ENCODE results near the gene TMF1.
A peak's percentile ranks its signal among the peaks of the same experiment; 100 is the strongest.

TMF1 gene

DNA sequence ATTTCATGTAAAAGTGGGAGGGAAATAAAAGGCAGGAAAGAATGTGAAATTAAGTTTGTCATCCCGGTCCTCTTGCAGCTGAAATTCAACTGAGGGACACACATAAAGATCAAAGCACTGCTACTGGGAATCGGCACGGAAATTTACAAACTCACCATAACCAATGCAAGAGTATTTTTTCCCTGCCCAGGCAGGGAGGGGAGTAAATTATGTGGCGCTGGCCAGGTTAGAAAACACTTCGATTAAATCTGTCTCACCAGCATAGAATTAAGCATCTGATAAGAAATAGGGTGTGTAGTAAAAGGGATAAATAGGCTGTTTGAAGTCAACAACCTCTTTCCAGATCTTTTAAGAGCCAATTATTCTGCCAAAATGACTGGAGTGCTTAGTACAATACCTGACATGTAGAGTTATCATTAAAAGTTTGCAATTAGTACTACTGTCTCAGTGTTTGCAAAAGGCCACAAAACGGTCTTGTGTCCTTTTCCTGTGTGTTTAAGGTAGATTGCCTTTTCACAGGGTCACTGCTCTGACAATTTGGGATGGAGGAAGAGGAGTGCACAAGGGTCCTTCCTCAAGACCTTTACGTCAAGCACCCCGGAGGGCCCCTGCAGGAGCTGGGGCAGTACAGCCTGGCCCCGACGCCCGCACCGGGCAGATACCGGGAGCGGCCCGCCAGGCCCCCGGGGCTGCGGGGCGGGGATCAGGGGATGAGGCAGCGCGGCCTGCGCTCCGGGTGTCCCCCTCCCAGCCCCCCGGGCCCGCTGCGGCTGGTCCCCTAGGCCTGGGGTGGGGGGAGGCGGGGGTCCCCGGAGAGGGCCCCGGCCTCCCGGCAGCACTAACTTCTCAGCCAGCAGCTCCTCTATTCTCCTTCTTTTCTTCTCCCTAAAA is 27.4 kb upstream of the TMF1 start:
- no peak for DNase-seq

DNA sequence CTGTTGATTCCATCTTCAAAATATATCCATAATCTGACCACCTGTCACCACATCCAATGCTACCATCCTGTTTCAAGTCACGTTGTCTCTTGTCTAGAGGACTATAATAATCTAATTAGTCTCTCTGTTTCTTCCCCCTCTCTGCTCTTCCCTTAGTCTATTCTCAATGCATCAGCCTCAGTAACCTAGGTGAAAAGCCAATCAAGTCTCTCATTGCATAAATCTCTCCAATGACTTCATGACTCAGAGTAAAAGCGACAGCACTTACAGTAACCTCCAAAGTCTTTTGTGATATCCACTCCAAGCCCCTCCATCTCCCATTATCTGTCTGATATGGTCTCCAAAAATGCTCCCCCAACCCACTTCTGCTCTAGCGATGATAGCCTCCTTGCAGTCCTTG is 20.8 kb upstream of the TMF1 start:
- no peak for DNase-seq

DNA sequence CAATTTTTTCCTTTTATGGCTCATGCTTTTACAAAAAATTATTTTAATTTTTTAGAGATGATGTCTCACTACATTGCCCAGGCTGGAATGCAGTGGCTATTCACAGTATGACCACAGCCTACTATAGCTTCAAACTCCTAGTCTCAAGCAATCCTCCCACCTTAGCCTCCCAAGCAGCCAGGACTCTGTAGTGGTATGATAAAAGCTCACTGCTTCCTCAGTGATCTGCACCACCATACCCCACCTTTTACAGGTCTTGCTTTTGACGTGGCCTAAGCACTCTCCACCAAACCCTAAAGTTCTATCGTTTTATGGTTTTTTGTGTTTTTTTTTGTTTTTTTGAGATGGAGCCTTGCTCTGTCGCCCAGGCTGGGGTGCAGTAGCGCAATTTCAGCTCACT is 14.0 kb upstream of the TMF1 start:
- no peak for DNase-seq

DNA sequence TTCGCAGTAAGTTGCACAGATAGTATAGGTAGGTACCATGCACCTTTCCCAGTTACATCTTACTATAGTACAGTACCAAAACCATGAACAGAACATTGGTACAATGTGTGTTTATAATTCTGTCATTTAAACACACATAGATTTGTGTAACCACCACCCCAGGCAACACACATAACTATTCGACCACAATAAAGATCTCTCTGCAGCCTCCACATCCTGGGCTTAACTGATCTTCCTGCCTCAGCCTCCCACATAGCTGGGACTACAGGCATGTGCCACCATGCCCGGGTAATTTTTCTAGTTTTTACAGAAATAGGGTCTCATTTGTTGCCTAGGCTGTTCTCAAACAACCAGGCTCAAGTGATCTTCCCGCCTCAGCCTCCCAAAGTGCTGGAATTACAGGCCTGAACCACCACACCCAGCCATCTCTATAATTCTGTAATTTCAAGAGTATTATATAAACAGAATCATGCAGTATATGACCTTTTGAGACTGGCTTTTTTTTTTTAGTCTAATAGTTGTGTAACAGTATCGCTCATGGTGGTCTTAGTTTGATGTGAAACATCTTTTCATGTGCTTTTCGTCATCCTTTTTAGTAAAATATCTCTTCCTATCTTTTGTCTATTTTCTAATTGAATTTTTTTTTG is 13.3 kb upstream of the TMF1 start:
- DNase-seq, result no peak

DNA sequence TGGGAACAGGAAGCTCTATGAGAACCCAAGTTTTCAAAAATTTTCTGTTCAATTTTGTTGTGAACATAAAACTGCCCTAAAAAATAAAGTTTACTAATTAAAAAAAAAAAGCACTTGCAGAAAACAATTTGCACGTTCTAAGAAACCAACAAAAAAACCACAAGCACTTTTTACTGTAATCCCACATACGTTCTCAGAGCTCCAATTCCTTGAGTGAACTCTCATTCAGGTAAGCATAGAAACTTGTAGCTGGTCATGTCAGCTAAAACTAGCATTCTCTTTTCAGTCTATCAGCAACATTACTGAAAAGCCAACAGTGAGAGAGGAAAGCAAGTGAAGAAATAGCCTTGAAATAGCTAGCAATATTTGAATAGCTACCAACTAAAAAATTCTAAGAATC is 11.5 kb upstream of the TMF1 start:
- no peak for DNase-seq

DNA sequence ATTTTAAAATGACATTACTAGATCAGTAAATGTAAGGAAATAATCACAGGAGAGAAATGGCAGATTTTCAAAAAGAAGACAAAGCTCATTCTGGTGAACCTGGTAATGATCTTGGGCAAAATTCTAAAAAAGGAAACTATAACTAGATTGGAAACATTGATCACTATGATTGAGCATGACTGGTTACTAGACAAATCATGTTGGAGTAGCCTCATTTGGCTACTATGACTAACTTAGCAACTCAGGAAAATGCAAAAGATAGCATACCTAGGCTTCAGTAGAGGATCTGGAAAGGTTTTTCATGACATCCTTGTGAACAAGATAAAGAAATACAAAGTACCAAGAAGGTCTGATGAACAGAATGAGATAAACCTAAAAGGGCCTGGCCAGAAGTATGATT is 7.6 kb upstream of the TMF1 start:
- no peak for DNase-seq

DNA sequence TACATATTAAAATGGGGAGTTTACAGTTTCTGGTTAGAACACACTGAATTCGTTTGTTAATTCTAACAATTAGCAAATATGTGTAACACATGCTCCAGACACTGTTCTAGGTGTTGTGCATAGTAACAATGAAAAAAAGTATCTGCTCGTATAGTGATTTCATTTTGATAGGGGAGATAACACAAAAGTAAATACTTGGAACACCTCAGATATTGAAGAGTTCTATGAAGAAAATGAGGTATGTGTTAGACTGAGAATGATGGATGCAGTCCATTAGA is 6.8 kb upstream of the TMF1 start:
- DNase-seq, result no peak

DNA sequence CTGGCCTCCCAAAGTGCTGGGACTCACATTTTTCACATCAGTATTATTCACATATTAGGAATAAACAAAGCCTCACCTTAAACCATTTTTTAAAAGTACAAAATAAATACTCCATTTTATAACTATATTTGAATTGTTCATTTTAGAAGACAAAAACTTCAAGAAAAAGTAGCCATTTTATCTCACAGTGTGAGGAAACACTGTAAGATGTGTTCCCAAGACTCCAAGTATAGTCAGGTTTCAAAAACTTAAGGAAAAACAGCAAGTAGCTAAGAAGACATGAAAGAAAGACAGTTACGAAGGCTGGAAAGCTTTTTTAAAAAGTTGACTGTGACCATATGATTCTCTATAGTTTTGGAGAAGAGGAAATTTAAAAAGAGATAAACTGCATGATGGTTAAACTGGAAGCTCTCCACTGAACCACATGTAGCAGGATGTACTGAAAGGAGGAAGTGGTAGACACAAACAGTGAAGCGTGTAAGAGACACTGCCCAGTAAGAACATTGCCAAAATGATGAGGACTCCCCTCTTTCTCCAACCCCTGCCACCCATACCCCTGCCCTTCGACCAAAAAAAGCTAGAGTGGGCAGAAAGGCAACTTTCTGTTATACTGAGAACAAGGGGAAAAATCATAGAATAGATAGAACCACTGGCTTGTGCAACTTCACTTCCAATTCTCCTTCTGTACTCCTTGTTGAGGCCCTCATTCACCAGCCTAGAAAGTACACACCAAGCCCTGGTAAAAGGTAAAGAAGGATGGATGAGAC is 6.2 kb upstream of the TMF1 start:
- peak; percentile 6 to 20 for DNase-seq

DNA sequence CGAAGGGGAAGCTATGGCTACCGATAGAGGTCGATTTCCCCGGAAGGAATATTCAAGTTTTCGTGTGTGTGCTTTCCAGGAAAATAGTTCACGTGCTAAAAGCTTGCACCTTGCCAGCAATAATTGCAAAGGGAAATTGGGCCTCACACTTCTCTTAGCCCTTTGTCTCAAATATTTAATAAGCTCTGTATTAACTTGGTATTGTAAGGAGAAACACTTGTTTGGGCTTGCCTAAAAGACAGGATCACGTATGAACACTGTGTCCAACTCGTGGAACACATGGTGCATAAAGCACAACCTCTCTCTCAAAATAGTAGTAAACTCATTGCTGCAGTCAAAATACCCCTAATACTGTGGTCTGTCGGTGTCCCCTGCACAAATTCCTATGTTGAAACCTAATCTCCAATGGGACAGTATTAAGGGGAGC is 352 bp upstream of the TMF1 start:
- no peak for DNase-seq

DNA sequence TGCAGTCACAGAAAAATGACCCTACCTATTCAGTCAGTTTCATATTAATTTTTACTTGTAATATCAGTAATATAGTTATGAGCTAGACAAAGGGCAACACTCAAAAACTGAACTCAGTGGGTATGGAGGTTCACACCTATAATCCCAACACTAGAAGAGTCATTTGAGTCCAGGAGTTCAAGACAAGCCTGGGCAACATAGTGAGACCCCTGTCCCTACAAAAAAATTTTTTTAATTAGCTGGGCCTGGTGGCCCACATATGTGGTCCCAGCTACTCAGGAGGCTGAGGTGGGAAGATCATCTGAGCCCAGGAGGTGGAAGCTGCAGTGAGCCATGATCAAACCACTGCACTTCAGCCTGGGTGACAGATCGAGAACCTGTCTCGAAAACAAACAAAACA is 3.1 kb downstream of the TMF1 start:
- no peak for DNase-seq

DNA sequence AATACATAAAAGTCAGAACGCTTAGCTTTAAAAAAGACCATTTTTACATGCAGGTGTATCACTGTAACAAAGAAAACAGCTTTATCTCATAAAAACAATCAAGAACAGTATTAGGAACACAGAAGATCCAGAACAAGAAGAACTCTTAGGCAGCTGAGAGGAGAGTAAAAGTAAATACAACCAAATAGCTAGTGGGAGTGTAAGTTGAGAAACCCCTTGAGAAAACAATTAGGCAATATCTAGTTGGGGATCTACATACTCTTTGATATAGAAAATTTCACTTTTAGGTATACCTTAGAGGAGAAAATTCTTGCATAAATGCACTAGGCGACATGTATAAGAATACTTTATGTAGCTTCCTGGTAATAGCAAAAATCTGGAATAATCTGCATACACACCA is 7.5 kb downstream of the TMF1 start:
- no peak for DNase-seq

DNA sequence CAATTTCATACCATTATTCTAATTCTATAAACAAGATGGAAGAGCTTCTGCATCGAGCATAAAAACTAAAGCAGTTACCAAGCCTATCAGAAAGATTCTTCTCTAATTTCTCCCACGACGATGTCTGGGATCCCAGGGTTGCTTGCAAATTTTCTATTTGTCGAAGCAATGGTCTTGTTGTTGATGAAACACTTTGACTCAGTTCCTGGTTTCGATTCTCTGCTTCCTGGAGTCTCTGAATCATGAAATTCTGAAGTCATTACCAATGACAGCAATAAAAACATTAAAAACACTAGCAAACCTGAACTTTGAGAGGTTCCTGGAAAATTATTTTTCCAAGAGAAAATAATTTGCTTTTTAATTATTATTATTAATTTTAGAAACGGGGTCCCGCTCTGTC is 18.7 kb downstream of the TMF1 start:
- DNase-seq, result peak; percentile 87 to 91

DNA sequence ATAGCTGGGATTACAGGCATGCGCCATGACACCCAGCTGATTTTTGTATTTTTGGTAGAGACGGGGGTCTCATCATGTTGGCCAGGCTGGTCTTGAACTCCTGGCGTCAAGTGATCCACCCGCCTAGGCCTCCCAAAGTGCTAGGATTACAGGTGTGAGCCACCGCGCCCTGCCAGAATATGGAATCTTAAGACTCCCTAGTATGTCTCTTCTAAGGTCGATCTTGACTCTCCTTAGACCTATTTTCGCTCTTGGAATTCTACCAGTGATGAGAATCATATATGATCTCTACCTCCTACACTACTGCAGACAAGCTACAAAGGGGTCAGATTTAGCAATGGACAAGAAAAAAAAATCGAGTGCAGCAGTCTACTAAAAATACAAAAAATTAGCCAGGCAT is 19.4 kb downstream of the TMF1 start:
- DNase-seq, result no peak

DNA sequence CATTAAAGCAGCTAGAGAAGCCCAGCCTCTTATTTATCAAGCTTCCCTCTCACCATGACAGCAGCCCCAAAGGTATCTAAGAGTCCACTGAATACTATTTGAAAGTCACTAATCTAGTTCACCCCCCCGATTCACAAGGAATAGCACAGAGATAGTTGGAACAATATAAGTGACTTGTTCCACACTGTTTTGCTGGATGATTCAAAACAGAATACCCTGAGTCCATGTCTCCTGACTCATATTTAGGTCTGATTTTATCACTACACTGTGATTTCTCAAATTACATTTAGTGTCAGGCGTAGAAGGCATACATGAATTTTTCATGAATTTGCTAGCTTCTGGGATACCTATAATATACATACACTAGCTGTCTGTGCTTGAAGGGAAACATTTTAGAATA is 20.0 kb downstream of the TMF1 start:
- no peak for DNase-seq

DNA sequence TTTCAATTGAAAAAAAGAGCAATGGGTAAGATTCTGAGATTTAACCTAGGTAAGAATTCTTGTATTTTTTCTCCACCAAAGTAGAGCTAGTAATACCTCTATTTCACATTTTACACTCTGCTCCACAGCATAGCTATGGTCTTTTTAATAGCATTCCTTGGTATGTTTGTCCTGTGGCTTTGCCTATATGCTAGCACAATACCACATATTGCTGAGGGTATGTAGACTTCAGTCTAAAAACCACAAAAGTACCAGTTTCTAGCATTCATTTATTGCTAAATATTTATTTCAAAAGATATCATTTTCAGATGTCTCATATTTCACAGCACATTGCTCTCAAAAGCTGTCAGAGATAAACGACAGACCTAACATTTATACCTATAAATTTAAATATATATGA is 20.5 kb downstream of the TMF1 start:
- DNase-seq, result no peak

DNA sequence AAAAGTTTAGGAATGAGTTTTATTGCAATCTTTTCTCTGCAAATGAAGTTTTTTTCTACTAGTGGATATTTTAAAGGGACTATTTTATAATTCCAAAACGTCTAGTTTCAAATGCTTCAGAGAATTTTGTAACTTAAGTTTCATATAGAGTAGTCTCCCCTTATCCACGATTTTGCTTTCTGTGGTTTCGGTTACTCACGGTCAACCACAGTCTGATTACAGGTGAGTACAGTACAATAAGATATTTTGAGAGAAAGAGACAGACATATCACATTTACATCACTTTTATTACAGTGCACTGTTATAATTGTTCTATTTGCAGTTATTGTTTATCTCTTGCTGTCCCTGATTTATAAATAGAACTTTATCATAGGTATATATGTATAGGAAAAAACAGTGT is 31.3 kb downstream of the TMF1 start:
- DNase-seq, result no peak

DNA sequence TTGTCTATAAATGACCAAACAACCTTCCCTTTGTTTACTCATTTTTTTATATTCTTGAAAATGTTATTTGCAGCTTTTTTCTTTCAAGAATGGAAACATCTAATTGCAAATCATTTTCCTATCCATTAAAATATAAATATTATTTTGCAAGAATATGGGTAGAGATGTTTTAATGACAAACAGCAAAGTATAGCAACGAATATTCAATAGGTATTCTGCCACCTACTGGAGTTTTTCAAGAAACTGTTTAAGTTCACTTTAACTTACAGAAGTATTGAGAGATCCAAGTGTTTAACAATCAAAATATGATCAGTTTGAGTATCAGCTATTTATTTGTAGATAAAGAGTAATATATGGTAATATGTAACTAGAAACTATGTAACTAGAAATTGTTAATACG is 31.7 kb downstream of the TMF1 start:
- no peak for DNase-seq

DNA sequence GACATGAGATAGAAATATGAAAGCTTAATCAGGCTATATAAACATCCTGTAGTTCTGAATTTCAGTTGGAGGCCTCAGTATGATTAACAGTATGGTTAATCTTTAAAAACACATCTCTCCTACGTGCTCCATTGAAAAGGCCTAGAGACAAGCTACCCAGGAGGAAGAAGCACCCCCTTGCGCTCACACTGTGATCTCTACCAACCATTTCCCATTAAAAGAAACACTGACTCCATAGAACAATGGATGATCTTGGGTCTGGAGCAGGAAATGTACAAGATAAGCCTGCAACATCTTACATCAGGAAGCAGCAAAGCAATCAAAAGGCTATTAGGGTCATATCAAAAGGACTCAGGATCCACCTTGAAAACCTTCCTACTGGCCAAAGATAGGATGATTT is 35.2 kb downstream of the TMF1 start:
- DNase-seq, result no peak

DNA sequence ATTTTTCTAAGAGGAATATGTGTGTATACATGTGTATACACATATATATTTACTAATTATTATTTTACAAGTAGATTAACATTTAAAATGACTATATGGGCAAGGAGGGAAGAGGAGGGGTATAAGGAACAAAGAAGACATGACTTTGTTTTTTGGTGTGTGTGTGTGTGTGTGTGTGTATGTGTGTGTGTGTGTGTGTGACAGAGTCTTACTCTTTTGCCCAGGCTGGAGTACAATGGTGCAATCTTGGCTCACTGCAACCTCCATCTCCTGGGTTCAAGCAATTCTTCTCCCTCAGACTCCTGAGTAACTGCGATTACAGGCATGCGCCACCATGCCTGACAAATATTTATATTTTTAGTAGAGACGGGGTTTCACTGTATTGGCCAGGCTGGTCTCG is 36.0 kb downstream of the TMF1 start:
- no peak for DNase-seq

DNA sequence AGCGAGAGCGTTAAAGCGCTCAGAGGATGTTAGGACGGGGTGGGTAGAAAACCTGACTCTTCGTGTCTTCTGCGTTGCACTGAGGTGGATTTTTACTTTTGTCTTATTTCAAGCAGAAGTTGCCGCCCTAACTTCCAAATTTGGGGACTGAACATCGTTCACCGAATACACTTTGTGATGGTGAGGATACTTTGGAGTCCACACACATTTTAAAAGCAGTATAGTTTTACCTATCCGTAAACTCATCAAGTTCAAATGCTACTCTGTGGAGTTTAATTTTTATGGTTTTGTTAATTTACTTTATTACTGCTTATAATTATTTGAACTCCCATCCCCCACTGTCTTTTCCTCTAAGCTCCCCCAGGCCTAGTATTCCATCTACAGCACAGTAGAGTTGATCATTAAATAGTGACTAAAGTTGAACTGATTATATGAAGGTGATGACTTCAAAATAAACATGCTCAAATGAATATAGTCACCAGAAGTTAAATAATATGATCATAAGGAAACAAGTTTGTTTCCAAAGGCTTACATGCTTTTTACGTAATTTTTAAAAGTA is 38.0 kb downstream of the TMF1 start:
- DNase-seq, result no peak

DNA sequence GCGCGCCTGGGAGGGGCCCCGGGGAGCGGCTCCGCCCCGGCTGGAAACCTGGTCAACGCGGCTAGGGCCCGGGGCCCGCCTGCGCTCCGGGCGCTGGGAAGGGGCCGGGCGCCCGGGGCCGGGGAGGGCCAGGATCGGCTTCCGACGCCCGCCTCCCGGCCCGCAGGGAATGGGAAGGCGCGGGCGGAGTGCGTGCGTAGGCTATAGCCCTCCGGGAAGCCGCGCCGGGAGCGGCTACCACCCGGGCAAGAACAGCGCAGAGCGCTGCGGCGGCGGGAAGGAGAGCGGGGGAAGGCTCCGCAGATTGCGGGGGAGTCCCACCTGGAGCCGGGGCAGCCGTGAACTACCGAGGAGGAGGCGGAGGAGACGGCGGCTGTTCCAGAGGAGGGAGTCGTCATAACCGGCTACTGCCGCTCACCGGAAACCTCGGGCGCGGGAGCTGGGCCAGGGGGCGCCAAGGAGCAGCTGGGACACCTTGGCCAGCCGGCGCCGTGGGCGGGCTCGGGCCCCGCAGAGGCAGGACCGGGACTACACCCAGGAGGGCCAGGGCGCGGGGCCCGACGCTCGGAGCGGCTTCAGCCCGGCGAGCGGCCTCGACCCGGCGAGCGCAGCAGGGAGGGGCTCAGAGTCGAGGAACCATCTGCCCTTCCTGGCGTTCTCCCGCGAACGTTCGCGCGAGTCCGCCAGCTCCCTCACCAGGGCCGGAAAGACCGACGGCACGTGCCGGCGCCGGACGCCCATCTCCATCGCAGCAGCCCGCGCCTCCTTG is 38.7 kb downstream of the TMF1 start, which contains the start of gene EOGT:
EOGT (minus strand) TSS at position 432 of the 769 bp plus-strand sequence. CDS start 3,838 bp downstream, outside the sequence.
- DNase-seq, result peak; percentile 74 to 86

DNA sequence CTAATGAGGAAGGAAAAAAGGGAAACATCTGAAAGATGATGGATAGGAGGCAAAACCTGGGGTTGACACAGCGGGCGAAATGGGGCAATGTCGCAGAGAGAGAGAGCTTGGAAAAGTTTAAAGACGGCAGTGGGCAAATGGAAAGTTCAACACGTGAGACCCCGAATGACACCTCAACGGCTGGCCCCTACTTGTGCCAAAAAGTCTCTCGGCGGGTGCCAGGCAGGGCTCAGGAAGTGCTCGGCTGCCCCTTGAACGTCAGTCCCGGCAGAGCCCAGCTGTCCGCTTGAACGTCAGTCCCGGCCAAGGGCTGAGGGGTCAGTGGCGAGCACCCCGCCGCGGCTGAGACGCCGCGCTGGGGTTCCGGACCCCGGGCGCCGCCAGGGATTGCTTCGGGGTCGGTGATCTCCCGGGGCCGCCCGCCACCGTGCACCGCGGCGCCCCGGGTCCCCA is 39.3 kb downstream of the TMF1 start:
- peak; percentile 31 to 56 for DNase-seq

Measured in inflammatory macrophage (primary cell).